Adipocyte (in vitro differentiated cells): ENCODE measurements around the gene PSMA2.

Source experiments
- DNase-seq: peaks from one replicate; pipeline ENCODE4 v3.0.0-alpha.2; 2015; ENCODE audit warnings: low read depth
- H3K27me3 ChIP-seq: replicated peaks from 2 replicates; pipeline ENCODE4 v1.7.0; 2013; ENCODE audit warnings: mild to moderate bottlenecking, low read length, moderate library complexity; ENCODE audit not compliant: control insufficient read depth, insufficient read depth
- H3K36me3 ChIP-seq: 2 replicates; pipeline ENCODE4 v1.7.0; 2013; ENCODE audit warnings: low read length, mild to moderate bottlenecking, moderate library complexity; ENCODE audit not compliant: control insufficient read depth, insufficient read depth, severe bottlenecking
- H3K4me1 ChIP-seq: 2 replicates; pipeline ENCODE4 v1.7.0; 2013; ENCODE audit warnings: mild to moderate bottlenecking, low read length, moderate library complexity; ENCODE audit not compliant: control insufficient read depth, insufficient read depth
- H3K4me3 ChIP-seq: 2 replicates; pipeline ENCODE4 v1.7.0; 2013; ENCODE audit warnings: mild to moderate bottlenecking, low read length, moderate library complexity
- H3K9ac ChIP-seq: 2 replicates; pipeline ENCODE4 v1.7.0; 2013; ENCODE audit warnings: mild to moderate bottlenecking, low read length, moderate library complexity
- H3K9me3 ChIP-seq: 2 replicates; pipeline ENCODE4 v1.7.0; 2013; ENCODE audit warnings: mild to moderate bottlenecking, low read length, moderate library complexity; ENCODE audit not compliant: control insufficient read depth

Gene PSMA2

DNA sequence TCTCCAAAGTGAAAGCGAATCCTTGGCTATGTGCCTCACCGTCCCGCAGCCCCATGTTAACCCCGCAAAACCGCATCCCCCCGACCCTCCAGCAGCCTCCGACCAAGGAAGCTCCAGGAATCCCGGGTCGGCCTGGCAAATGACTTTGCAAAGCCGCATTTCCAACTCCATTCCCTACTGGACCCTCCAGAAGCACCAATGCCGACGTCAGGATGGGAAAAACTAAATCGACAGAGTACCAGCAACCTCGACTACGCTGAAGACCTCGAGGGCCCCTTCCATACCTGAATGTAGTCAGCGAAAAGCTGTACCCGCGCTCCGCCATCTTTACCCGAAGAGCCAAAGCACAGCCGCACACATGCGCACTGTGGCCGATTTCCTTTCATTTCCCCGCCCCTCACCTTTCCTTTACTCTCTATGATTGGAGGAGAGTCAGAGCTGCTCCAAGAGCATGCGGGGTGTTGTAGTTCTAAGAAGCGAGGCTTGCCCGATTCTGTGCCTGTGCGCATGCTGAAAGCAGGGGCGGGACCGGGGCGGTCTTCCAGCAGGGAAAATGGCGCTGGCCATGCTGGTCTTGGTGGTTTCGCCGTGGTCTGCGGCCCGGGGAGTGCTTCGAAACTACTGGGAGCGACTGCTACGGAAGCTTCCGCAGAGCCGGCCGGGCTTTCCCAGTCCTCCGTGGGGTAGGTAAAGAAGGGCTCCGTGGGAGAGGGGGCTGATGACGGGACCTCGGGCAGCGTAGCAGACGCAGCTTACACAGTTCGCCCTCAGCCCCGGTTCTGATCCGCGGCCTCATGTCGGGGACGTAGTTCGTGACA is at the start of gene PSMA2, which contains the start of gene MRPL32:
Gene PSMA2 (minus strand): TSS at position 341 of the 818 bp plus-strand sequence. CDS start 16 bp downstream, at position 325.
Gene MRPL32 (plus strand): TSS at position 543 of the 818 bp plus-strand sequence. CDS start 11 bp downstream, at position 554.
- Histone ChIP-seq H3K36me3 (peaks cover 26% of the 10 kb centered on the region), H3K9me3 (no peaks in the 10 kb centered on the region), H3K4me3 (peak within 1 kb of the TSS; percentile 98), H3K4me1 (peaks cover 44% of the 10 kb centered on the region), H3K27me3 (no peaks in the 10 kb centered on the region), H3K9ac (peak within 1 kb of the TSS; percentile 97)
- peak; percentile 99 for DNase-seq

DNA sequence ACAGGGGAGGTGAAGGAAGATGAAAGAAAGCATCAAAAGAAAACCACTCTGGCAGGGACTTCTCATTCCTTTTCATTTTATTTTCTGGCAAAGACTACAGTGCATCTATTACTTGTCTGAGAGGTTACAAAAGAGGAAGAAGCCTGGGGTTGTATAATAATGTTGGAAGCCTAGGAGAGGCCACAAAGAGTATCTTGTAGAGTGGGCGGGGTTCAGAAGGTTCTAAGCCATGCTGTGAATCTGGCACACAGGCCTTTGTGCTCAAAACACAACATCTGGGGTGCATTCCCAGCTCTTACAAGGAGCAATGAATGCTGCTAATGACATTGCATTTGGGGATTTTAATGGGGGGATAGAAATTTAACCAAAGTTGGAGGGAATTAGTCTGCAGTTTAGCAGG is 49.6 kb upstream of the PSMA2 start:
- peaks cover 13% of the 10 kb centered on the region for H3K4me1 ChIP-seq
- no peaks in the 10 kb centered on the region for H3K36me3 ChIP-seq
- peaks cover 12% of the 10 kb centered on the region for H3K9me3 ChIP-seq
- H3K9ac ChIP-seq, result no peak overlapping the region
- H3K4me3 ChIP-seq, result no peak overlapping the region
- no peak for DNase-seq
- H3K27me3 ChIP-seq, result no peaks in the 10 kb centered on the region

DNA sequence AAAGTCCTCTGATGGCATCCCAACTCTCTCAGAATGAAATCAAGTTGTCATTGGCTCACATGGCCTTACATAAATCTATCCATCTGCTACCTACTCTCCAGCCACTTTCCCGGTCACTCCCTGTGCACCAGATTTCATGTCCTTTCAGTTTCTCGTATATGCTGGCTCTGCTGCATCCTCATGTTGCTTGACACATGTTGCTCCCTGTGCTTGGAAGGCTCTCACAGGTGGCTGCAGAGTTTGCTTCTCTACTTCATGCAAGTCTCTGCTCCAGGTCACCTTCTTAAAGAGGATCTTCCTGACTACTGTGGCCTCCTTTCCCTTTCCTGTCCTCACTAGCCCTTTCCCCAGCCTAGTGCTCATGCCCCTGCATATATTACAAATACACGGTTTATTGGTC is 48.5 kb upstream of the PSMA2 start:
- H3K36me3 ChIP-seq, result no peaks in the 10 kb centered on the region
- H3K9me3 ChIP-seq, result peaks cover 12% of the 10 kb centered on the region
- no peak overlapping the region for H3K9ac ChIP-seq
- H3K4me1 ChIP-seq, result peaks cover 13% of the 10 kb centered on the region
- no peaks in the 10 kb centered on the region for H3K27me3 ChIP-seq
- no peak for DNase-seq
- no peak overlapping the region for H3K4me3 ChIP-seq

DNA sequence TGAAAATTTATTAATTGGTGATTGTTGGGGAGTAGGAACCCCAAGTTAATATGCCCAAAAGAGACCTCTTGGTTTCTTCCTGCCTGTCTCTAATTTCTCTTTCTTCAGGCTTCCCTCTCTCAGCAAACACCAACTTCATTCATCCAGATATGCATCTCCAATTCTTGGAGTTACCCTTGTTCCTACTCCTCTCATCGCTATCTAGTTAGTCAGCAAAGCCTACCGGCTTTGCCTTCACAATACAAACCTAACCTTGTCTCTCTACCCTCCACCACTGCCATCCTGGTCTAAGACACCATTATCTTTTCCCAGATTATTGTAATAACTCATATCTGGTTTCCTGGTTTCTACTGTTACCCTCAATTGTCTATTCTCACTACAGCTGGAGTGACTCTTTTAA is 48.1 kb upstream of the PSMA2 start:
- Histone ChIP-seq H3K27me3 (no peaks in the 10 kb centered on the region), H3K4me3 (no peak overlapping the region), H3K9me3 (peaks cover 12% of the 10 kb centered on the region), H3K9ac (no peak overlapping the region), H3K36me3 (no peaks in the 10 kb centered on the region), H3K4me1 (peaks cover 13% of the 10 kb centered on the region)
- DNase-seq, result no peak

DNA sequence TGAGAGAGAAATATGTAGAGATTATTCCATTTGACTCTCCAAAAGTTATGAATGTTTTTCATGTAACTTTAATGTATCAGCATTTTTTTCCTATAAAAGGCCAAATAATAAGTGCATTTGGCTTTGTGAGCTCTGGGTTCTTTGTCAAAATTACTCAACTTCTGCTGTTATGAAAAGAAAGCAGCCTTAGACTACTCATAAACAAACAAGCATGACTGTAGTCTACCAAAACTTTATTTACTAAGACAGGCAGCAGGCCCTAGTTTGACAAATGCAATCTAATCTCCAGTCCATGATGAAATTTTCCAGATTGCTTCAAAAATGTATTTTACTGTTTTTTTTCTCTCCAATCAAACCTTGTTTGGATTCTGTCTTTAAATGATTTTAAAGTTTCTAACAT is 46.5 kb upstream of the PSMA2 start:
- Histone ChIP-seq H3K4me1 (peaks cover 17% of the 10 kb centered on the region), H3K36me3 (no peaks in the 10 kb centered on the region), H3K9me3 (no peaks in the 10 kb centered on the region), H3K9ac (no peak overlapping the region), H3K27me3 (no peaks in the 10 kb centered on the region), H3K4me3 (no peak overlapping the region)
- DNase-seq, result peak; percentile 83

DNA sequence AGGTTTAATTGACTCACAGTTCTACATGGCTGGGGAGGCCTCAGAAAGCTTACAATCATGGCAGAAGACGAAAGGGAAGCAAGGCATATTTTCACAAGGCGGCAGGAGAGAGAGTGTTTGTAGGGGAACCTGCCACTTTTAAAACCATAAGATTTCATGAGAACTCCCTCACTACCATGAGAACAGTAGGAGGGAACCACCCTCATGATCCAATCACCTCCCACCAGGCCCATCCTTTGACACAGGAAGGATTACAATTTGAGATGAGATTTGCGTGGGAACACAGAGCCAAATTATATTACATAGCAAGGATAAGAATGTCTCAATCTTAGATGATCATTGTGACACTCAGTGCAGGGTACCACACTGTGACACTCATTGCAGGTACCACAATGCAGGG is 44.4 kb upstream of the PSMA2 start:
- Histone ChIP-seq H3K9me3 (no peaks in the 10 kb centered on the region), H3K9ac (no peak overlapping the region), H3K4me1 (peaks cover 28% of the 10 kb centered on the region), H3K27me3 (no peaks in the 10 kb centered on the region), H3K36me3 (no peaks in the 10 kb centered on the region), H3K4me3 (no peak overlapping the region)
- DNase-seq, result no peak

DNA sequence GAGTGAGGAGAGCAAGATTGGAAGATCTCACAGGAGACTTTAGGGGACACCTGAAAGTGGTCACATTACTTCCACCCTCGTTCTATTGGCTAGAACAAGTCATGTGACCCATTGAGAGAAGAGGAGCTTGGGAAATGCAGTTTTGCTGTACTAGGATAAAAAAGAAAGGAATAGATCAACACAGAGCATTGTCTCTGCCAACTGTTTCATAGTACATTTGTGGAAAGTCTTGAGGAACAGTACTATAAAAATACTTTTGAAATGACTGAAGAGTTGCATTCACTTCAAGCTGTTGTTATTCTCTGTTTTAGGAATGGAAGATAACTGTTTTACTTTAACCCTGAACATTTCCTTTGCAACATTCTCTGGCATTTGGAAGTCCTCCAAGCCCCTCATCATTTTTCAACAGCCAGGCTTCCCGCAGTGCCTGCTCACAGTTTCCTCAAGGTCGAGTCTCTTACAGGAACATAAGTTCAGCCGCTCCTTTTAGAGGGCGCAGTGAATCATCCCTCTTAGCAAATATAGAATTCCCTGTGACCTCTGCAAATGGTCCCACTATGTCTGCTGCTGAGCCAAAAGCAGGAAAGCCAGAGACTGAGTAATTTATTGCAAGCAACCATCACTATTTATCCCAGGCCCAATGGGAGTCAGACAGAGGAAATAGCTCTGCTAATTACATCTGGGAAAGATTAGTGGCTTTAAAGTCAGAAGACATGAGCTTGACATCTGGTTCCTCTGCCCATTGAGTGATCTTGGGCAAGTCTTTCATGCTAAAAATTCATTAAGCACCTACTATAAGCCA is 40.9 kb upstream of the PSMA2 start:
- Histone ChIP-seq H3K4me3 (peak overlapping the region; percentile 62), H3K36me3 (no peaks in the 10 kb centered on the region), H3K9ac (peak overlapping the region; percentile 30), H3K27me3 (no peaks in the 10 kb centered on the region), H3K9me3 (no peaks in the 10 kb centered on the region), H3K4me1 (peaks cover 17% of the 10 kb centered on the region)
- DNase-seq, result peak; percentile 95

DNA sequence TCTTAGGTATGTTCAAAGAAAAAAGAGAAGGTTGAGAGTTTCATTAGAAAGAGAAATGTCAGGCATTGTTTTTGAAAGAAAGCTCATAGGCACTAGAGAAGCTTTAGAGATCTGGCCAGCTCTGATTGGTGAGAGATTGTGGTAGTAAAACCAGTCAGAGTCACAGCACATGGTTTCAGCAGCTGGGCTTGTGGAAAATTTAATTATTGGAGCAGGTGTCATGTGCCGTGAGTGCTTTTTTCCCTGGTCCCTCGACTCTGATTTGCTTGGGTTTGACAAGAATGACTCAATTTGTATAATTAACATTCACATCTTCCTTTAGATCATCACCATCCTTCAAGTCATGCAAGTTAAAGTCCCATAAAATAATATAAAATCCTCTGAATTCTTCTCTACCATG is 35.4 kb upstream of the PSMA2 start:
- no peaks in the 10 kb centered on the region for H3K9me3 ChIP-seq
- DNase-seq, result no peak
- no peaks in the 10 kb centered on the region for H3K27me3 ChIP-seq

DNA sequence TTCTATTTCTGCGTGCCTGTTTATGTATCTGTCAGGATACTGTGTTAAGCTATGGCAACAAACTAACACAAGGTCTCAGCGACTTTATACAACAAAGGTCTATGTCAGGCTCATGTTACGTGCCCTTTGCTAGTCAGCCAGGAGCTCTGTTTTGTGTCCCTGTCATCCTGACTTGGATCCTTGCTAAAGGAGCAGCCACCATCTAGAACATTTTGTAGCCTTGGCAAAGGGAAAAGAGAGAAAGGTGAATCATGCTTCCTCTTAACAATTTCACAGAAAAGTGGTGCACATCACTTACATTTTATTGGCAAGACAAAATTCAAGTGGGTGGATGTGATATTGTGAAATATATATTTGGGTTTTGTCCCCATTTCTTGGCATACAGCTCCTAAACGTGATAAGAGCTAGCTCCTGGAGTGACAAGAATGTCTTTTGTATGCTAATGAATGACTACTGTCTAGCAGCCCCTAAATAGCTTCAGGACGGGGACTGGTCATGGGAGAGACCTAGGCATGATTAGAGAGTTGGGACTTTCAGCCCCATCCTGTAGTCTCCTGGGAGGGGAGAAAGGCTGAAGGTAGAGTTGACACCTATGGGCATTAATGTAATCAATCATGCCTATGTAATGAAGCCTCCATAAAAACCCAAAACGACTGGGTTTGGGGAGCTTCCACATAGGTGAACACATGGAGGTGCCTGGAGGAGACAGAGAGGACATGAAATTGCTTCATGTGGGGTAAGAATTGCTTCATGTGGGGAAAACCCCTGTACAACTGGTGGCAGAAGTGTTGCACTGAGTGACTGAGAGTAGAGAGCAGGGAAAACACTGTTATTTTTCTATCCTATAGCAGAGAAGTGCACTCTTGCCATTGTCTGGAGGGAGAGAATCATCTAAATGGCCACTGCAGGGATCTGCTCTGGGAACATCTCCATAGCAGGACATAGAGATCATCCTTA is 33.2 kb upstream of the PSMA2 start:
- Histone ChIP-seq H3K9ac (no peak overlapping the region), H3K36me3 (no peaks in the 10 kb centered on the region), H3K27me3 (no peaks in the 10 kb centered on the region), H3K4me3 (no peak overlapping the region), H3K9me3 (no peaks in the 10 kb centered on the region), H3K4me1 (peaks cover 22% of the 10 kb centered on the region)
- DNase-seq, result peak; percentile 22

More for the DNA sequence above, 35.4 kb upstream of the PSMA2 start:
- H3K4me1 ChIP-seq, result peaks cover 27% of the 10 kb centered on the region
- no peak overlapping the region for H3K4me3 ChIP-seq
- no peaks in the 10 kb centered on the region for H3K36me3 ChIP-seq
- H3K9ac ChIP-seq, result no peak overlapping the region

DNA sequence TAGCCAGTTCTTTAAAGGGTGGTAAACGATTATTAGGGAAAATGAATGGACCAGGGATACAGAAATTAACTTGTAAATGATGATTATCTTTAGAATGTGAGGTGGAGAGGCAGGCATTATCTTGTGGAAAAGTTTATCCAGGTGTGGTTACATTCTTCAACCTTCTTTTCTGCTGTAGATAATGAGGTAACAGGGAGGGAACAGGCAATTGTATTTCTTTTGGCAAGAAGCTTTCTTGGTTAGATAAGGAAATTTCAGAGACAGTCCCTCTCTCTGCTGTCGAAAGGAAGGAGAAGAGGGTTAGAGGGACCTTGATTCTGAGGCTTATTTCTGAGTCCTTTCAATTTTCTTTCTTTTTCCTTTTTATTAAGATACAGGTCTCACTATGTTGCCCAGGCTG is 32.3 kb upstream of the PSMA2 start:
- Histone ChIP-seq H3K9ac (no peak overlapping the region), H3K9me3 (peaks cover 7% of the 10 kb centered on the region), H3K4me3 (no peak overlapping the region), H3K4me1 (peaks cover 22% of the 10 kb centered on the region), H3K27me3 (no peaks in the 10 kb centered on the region), H3K36me3 (no peaks in the 10 kb centered on the region)
- no peak for DNase-seq
